H1 (cell line): ENCODE results near the gene C1orf74.

Experiments
- ATF2 ChIP-seq: IDR thresholded peaks from 2 replicates; pipeline ENCODE4 v1.6.1; 2012; ENCODE audit warnings: low read length, inconsistent platforms
- CTCF ChIP-seq, 3 experiments: IDR thresholded peaks; 1 replicate in 2 of 3; 2 replicates in 1 of 3; pipeline versions ENCODE4 v1.5.1 to v1.6.1; 2011; ENCODE audit warnings: low read length in 3 of 3, mild to moderate bottlenecking in 3 of 3, inconsistent platforms in 2 of 3, low read depth in 1 of 3, moderate library complexity in 1 of 3; ENCODE audit not compliant: insufficient read depth in 1 of 3; ENCODE audit errors: control extremely low read depth in 1 of 3
- GABPA ChIP-seq: IDR thresholded peaks from 2 replicates; pipeline ENCODE4 v1.6.1; 2011; ENCODE audit warnings: mild to moderate bottlenecking, low read length, moderate library complexity, borderline replicate concordance; ENCODE audit not compliant: insufficient read depth
- POLR2A ChIP-seq, 2 experiments: IDR thresholded peaks; 1 replicate in 1 of 2; 2 replicates in 1 of 2; pipeline ENCODE4 v1.6.1; 2011; ENCODE audit warnings: low read depth in 2 of 2, low read length in 2 of 2, mild to moderate bottlenecking in 2 of 2; ENCODE audit errors: control extremely low read depth in 1 of 2

- TF ChIP-seq POLR2A (IDR thresholded peaks at IDR 0.05; ENCODE audit: control extremely low read depth in 1 of 2, low read depth in 2 of 2, low read length in 2 of 2) (no peak), ATF2 (no peak), CTCF (IDR thresholded peaks at IDR 0.05; ENCODE audit: control extremely low read depth in 1 of 3, insufficient read depth in 1 of 3, low read depth in 1 of 3, low read length in 3 of 3) (no peak), GABPA (no peak)
Measured at GRCh38 chr1:209802117-209802779, 17.9 kb upstream of the C1orf74 start.
